Endodermal cell (in vitro differentiated cells): ENCODE measurements around the gene CRELD2. TPM values are rescaled to one million over a fixed set of nuclear protein-coding genes. Genes with fewer than 3 reads are reported as not detected.

Experiments
- DNase-seq: peaks from one replicate; pipeline ENCODE4 v3.0.0-alpha.2; 2017
- H3K27ac ChIP-seq: 2 replicates; pipeline ENCODE4 v1.5.1; 2013; ENCODE audit warnings: mild to moderate bottlenecking, low read depth, low read length, moderate library complexity
- H3K27me3 ChIP-seq: 2 replicates; pipeline ENCODE4 v1.6.1; 2013; ENCODE audit warnings: mild to moderate bottlenecking, low read length, moderate library complexity; ENCODE audit not compliant: insufficient read depth, control insufficient read depth, poor library complexity, severe bottlenecking
- H3K36me3 ChIP-seq: 2 replicates; pipeline ENCODE4 v1.7.0; 2013; ENCODE audit warnings: mild to moderate bottlenecking, low read length, moderate library complexity; ENCODE audit not compliant: control insufficient read depth, insufficient read depth
- H3K4me1 ChIP-seq: one replicate; pipeline ENCODE4 v1.7.0; 2013; ENCODE audit warnings: low read length; ENCODE audit not compliant: control insufficient read depth, insufficient read depth
- H3K4me3 ChIP-seq: 2 replicates; pipeline ENCODE4 v1.5.1; 2013; ENCODE audit warnings: mild to moderate bottlenecking, low read length, moderate library complexity
- H3K9ac ChIP-seq: 2 replicates; pipeline ENCODE4 v1.6.1; 2013; ENCODE audit warnings: mild to moderate bottlenecking, low read length, moderate library complexity; ENCODE audit not compliant: poor library complexity, severe bottlenecking; ENCODE audit errors: extremely low read depth
- H3K9me3 ChIP-seq: 2 replicates; pipeline ENCODE4 v1.6.1; 2013; ENCODE audit warnings: mild to moderate bottlenecking, low read length, moderate library complexity; ENCODE audit not compliant: control insufficient read depth
- H3K27ac Mint-ChIP-seq: 2 replicates; pipeline ENCODE4 v1.8.0; 2020; ENCODE audit warnings: mixed read lengths
- H3K27me3 Mint-ChIP-seq: 2 replicates; pipeline ENCODE4 v1.8.0; 2021; ENCODE audit warnings: mild to moderate bottlenecking, mixed read lengths; ENCODE audit not compliant: insufficient read depth
- H3K36me3 Mint-ChIP-seq: 2 replicates; pipeline ENCODE4 v1.8.0; 2020; ENCODE audit warnings: low read depth, mixed read lengths
- H3K4me1 Mint-ChIP-seq: 2 replicates; pipeline ENCODE4 v1.8.0; 2020; ENCODE audit warnings: mixed read lengths
- H3K4me3 Mint-ChIP-seq: 2 replicates; pipeline ENCODE4 v1.8.0; 2020; ENCODE audit warnings: mild to moderate bottlenecking, moderate library complexity, mixed read lengths
- H3K9me3 Mint-ChIP-seq: 2 replicates; pipeline ENCODE4 v1.8.0; 2020; ENCODE audit warnings: mild to moderate bottlenecking, mixed read lengths
- CTCF ChIP-seq: fragments of 200-600 bp; sonication (generic); conservative IDR thresholded peaks from 2 replicates; pipeline ENCODE4 v1.5.0; 2021; ENCODE audit warnings: antibody characterized with exemption, mild to moderate bottlenecking
- WGBS, 2 experiments: methylation state at CpG; one replicate each; pipeline versions ENCODE4 v1.1.5 to v1.1.7; 2013; ENCODE audit warnings: missing lambda C conversion rate in 2 of 2, mixed read lengths in 1 of 2; ENCODE audit not compliant: insufficient coverage in 1 of 2, insufficient read length in 1 of 2; 5-methylcytosine and 5-hydroxymethylcytosine counted together
- total RNA-seq, 2 donors: library from RNA; stranded (reverse); fragmentation: NEBNext Ultra II Directional in 1 of 2; extraction: Animal tissue kit (Norgen Biotek cat#: 25700) in 1 of 2; gene quantifications; 2 replicates in 1 of 2; 3 replicates in 1 of 2; pipeline ENCODE4 v1.2.1, GENCODE V29; 2021

The CRELD2 gene
- total RNA-seq, 2 donors from 2014 or later: 39.8 to 62.9 TPM

GRCh38 chr22:49936018-49936972, 17.9 kb downstream of the CRELD2 start:
- Histone ChIP-seq H3K27me3 (no peaks in the 10 kb centered on the region), H3K9me3 (no peaks in the 10 kb centered on the region), H3K4me1 (no peaks in the 10 kb centered on the region), H3K27ac (no peak overlapping the region), H3K9ac (no peak overlapping the region), H3K4me3 (no peak overlapping the region), H3K36me3 (no peaks in the 10 kb centered on the region)
- Mint-ChIP-seq H3K27ac (no peak overlapping the region), H3K4me1 (no peaks in the 10 kb centered on the region), H3K9me3 (peaks cover 5% of the 10 kb centered on the region), H3K36me3 (no peaks in the 10 kb centered on the region), H3K4me3 (peak overlapping the region; percentile 37), H3K27me3 (peaks cover 5% of the 10 kb centered on the region)
- DNase-seq: peak; percentile 93
- 18 to 41% methylated on average over 12 to 52 of the region's 52 CpGs for WGBS, 2 experiments
- no peak for TF ChIP-seq CTCF

GRCh38 chr22:49936973-49937757, 18.7 kb downstream of the CRELD2 start:
- Histone ChIP-seq H3K27ac (no peak overlapping the region), H3K27me3 (no peaks in the 10 kb centered on the region), H3K4me1 (no peaks in the 10 kb centered on the region), H3K36me3 (no peaks in the 10 kb centered on the region), H3K9ac (no peak overlapping the region), H3K9me3 (no peaks in the 10 kb centered on the region), H3K4me3 (no peak overlapping the region)
- no peak for DNase-seq
- Mint-ChIP-seq H3K4me3 (peak overlapping the region; percentile 37), H3K27me3 (peaks cover 5% of the 10 kb centered on the region), H3K9me3 (peaks cover 5% of the 10 kb centered on the region), H3K27ac (no peak overlapping the region), H3K4me1 (no peaks in the 10 kb centered on the region), H3K36me3 (no peaks in the 10 kb centered on the region)
- TF ChIP-seq CTCF: no peak
- WGBS, 2 experiments: 85% methylated on average over 9 to 21 of the region's 21 CpGs

GRCh38 chr22:49937758-49938564, 19.5 kb downstream of the CRELD2 start:
- Histone ChIP-seq H3K4me3 (no peak overlapping the region), H3K9me3 (no peaks in the 10 kb centered on the region), H3K4me1 (no peaks in the 10 kb centered on the region), H3K36me3 (no peaks in the 10 kb centered on the region), H3K27ac (no peak overlapping the region), H3K27me3 (no peaks in the 10 kb centered on the region), H3K9ac (no peak overlapping the region)
- H3K4me3 Mint-ChIP-seq: no peak overlapping the region
- H3K36me3 Mint-ChIP-seq: no peaks in the 10 kb centered on the region
- peaks cover 5% of the 10 kb centered on the region for H3K9me3 Mint-ChIP-seq
- H3K27me3 Mint-ChIP-seq: peaks cover 4% of the 10 kb centered on the region
- H3K27ac Mint-ChIP-seq: no peak overlapping the region
- H3K4me1 Mint-ChIP-seq: no peaks in the 10 kb centered on the region
- 90 to 91% methylated on average over 20 to 25 of the region's 27 CpGs for WGBS, 2 experiments
- TF ChIP-seq CTCF: no peak
- DNase-seq: no peak
